GM23338 (cell line): ENCODE results near the gene ASB14. TPM values are rescaled to one million over a fixed set of nuclear protein-coding genes. Genes with fewer than 3 reads are reported as not detected.

ENCODE experiments used
- EZH2phosphoT487 ChIP-seq: fragments of 200-600 bp; sonication (generic); IDR thresholded peaks from one replicate; pipeline ENCODE4 v1.8.1; 2018; ENCODE audit warnings: antibody characterized with exemption; ENCODE audit not compliant: unreplicated experiment
- polyA plus RNA-seq: library from polyadenylated mRNA; unstranded; fragments of >200 nt; fragmentation: Nextera tagmentation; extraction: Ambion mirVana; gene quantifications from 2 replicates; pipeline ENCODE4 v1.2.1, GENCODE V29; 2016
- total RNA-seq: library from RNA; depleted of rRNA; stranded (reverse); fragments of >200 nt; shearing (Covaris generic); gene quantifications from 2 replicates; pipeline ENCODE4 v1.2.3, GENCODE V29; 2014
- TF ChIP-seq, protein P1 (sequence below): fragments of 250-450 bp; sonication (Bioruptor Pico); IDR thresholded peaks from 2 replicates; pipeline ENCODE4 v1.5.0; 2020; ENCODE audit warnings: mild to moderate bottlenecking, moderate library complexity
- TF ChIP-seq, protein P2 (sequence below), 2 experiments: fragments of 200-600 bp in 1 of 2; sonication (generic) in 1 of 2; conservative IDR thresholded peaks; 2 replicates each; pipeline versions ENCODE4 v1.5.1 to v1.6.1; 2016 to 2017; ENCODE audit warnings: antibody characterized with exemption in 2 of 2, low read depth in 2 of 2, mild to moderate bottlenecking in 2 of 2, moderate library complexity in 1 of 2
- TF ChIP-seq, protein P3 (sequence below): IDR thresholded peaks from 2 replicates; pipeline ENCODE4 v1.6.1; 2016; ENCODE audit warnings: antibody characterized with exemption
- TF ChIP-seq, protein P4 (sequence below): IDR thresholded peaks from one replicate; pipeline ENCODE4 v1.6.1; 2018; ENCODE audit warnings: antibody characterized with exemption; ENCODE audit not compliant: unreplicated experiment

Gene ASB14
- total and polyA plus RNA-seq, 2 experiments from 2014 or later: 0.87 TPM; not detected in 1

DNA sequence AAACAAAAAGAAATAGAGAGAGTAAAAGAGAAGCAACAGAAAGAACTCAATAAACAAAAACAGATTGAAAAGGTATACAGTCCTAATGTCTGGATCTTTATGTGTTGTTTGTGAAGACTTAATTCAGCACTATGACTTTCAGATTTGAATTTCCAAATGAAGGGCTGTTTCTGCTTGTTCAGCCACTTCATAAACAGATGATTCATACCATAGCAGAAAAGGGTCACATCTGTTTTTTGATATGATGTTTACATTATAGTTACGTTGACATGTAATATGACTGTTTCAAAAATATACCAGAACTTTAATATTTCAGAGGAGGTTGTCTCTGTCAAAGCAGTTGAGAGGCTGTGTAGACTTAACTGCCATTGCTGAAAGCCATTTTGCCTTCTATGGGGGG lies 24.1 kb downstream of the ASB14 start (continued):
- TF ChIP-seq, protein P1, sequence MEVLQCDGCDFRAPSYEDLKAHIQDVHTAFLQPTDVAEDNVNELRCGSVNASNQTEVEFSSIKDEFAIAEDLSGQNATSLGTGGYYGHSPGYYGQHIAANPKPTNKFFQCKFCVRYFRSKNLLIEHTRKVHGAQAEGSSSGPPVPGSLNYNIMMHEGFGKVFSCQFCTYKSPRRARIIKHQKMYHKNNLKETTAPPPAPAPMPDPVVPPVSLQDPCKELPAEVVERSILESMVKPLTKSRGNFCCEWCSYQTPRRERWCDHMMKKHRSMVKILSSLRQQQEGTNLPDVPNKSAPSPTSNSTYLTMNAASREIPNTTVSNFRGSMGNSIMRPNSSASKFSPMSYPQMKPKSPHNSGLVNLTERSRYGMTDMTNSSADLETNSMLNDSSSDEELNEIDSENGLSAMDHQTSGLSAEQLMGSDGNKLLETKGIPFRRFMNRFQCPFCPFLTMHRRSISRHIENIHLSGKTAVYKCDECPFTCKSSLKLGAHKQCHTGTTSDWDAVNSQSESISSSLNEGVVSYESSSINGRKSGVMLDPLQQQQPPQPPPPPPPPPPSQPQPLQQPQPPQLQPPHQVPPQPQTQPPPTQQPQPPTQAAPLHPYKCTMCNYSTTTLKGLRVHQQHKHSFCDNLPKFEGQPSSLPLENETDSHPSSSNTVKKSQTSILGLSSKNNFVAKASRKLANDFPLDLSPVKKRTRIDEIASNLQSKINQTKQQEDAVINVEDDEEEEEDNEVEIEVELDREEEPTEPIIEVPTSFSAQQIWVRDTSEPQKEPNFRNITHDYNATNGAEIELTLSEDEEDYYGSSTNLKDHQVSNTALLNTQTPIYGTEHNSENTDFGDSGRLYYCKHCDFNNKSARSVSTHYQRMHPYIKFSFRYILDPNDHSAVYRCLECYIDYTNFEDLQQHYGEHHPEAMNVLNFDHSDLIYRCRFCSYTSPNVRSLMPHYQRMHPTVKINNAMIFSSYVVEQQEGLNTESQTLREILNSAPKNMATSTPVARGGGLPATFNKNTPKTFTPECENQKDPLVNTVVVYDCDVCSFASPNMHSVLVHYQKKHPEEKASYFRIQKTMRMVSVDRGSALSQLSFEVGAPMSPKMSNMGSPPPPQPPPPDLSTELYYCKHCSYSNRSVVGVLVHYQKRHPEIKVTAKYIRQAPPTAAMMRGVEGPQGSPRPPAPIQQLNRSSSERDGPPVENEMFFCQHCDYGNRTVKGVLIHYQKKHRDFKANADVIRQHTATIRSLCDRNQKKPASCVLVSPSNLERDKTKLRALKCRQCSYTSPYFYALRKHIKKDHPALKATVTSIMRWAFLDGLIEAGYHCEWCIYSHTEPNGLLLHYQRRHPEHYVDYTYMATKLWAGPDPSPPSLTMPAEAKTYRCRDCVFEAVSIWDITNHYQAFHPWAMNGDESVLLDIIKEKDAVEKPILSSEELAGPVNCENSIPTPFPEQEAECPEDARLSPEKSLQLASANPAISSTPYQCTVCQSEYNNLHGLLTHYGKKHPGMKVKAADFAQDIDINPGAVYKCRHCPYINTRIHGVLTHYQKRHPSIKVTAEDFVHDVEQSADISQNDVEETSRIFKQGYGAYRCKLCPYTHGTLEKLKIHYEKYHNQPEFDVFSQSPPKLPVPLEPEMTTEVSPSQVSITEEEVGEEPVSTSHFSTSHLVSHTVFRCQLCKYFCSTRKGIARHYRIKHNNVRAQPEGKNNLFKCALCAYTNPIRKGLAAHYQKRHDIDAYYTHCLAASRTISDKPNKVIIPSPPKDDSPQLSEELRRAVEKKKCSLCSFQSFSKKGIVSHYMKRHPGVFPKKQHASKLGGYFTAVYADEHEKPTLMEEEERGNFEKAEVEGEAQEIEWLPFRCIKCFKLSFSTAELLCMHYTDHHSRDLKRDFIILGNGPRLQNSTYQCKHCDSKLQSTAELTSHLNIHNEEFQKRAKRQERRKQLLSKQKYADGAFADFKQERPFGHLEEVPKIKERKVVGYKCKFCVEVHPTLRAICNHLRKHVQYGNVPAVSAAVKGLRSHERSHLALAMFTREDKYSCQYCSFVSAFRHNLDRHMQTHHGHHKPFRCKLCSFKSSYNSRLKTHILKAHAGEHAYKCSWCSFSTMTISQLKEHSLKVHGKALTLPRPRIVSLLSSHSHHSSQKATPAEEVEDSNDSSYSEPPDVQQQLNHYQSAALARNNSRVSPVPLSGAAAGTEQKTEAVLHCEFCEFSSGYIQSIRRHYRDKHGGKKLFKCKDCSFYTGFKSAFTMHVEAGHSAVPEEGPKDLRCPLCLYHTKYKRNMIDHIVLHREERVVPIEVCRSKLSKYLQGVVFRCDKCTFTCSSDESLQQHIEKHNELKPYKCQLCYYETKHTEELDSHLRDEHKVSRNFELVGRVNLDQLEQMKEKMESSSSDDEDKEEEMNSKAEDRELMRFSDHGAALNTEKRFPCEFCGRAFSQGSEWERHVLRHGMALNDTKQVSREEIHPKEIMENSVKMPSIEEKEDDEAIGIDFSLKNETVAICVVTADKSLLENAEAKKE (CRISPR knock-in tag): no peak
- no peak for TF ChIP-seq EZH2phosphoT487
- TF ChIP-seq, protein P2, sequence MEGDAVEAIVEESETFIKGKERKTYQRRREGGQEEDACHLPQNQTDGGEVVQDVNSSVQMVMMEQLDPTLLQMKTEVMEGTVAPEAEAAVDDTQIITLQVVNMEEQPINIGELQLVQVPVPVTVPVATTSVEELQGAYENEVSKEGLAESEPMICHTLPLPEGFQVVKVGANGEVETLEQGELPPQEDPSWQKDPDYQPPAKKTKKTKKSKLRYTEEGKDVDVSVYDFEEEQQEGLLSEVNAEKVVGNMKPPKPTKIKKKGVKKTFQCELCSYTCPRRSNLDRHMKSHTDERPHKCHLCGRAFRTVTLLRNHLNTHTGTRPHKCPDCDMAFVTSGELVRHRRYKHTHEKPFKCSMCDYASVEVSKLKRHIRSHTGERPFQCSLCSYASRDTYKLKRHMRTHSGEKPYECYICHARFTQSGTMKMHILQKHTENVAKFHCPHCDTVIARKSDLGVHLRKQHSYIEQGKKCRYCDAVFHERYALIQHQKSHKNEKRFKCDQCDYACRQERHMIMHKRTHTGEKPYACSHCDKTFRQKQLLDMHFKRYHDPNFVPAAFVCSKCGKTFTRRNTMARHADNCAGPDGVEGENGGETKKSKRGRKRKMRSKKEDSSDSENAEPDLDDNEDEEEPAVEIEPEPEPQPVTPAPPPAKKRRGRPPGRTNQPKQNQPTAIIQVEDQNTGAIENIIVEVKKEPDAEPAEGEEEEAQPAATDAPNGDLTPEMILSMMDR (conservative IDR thresholded peaks at IDR 0.05; ENCODE audit: low read depth in 2 of 2): no peak
- TF ChIP-seq, protein P3, sequence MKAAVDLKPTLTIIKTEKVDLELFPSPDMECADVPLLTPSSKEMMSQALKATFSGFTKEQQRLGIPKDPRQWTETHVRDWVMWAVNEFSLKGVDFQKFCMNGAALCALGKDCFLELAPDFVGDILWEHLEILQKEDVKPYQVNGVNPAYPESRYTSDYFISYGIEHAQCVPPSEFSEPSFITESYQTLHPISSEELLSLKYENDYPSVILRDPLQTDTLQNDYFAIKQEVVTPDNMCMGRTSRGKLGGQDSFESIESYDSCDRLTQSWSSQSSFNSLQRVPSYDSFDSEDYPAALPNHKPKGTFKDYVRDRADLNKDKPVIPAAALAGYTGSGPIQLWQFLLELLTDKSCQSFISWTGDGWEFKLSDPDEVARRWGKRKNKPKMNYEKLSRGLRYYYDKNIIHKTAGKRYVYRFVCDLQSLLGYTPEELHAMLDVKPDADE: no peak
- TF ChIP-seq, protein P4, sequence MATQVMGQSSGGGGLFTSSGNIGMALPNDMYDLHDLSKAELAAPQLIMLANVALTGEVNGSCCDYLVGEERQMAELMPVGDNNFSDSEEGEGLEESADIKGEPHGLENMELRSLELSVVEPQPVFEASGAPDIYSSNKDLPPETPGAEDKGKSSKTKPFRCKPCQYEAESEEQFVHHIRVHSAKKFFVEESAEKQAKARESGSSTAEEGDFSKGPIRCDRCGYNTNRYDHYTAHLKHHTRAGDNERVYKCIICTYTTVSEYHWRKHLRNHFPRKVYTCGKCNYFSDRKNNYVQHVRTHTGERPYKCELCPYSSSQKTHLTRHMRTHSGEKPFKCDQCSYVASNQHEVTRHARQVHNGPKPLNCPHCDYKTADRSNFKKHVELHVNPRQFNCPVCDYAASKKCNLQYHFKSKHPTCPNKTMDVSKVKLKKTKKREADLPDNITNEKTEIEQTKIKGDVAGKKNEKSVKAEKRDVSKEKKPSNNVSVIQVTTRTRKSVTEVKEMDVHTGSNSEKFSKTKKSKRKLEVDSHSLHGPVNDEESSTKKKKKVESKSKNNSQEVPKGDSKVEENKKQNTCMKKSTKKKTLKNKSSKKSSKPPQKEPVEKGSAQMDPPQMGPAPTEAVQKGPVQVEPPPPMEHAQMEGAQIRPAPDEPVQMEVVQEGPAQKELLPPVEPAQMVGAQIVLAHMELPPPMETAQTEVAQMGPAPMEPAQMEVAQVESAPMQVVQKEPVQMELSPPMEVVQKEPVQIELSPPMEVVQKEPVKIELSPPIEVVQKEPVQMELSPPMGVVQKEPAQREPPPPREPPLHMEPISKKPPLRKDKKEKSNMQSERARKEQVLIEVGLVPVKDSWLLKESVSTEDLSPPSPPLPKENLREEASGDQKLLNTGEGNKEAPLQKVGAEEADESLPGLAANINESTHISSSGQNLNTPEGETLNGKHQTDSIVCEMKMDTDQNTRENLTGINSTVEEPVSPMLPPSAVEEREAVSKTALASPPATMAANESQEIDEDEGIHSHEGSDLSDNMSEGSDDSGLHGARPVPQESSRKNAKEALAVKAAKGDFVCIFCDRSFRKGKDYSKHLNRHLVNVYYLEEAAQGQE: no peak
